Activated CD4-positive, CD25-positive, alpha-beta regulatory T cell treated with anti-CD3 and anti-CD28 coated beads, Interleukin-2, amount 50 U/mL, for 24 hours (primary cell): ENCODE measurements around the gene TSKU.
A peak's percentile ranks its signal among the peaks of the same experiment; 100 is the strongest.

Experiments
- ATAC-seq, 2 donors: fragments of 150-1000 bp; cut with Tn5 transposase; one replicate each; pipeline ENCODE4 v1.10.0; 2021; ENCODE audit warnings: mild to moderate bottlenecking in 1 of 2, moderate library complexity in 1 of 2

TSKU gene

GRCh38 chr11:76783294-76783895, at the start of gene TSKU:
Gene TSKU (plus strand): TSS chr11:76783356. CDS start chr11:76795617, 12,261 bp downstream.
- ATAC-seq = no peak

GRCh38 chr11:76733906-76734305, 49.2 kb upstream of the TSKU start:
- peak; percentile 27 to 54 for ATAC-seq

- ATAC-seq = no peak
Observed at GRCh38 chr11:76734456-76735420, 48.4 kb upstream of the TSKU start.

- ATAC-seq = no peak
Observed at GRCh38 chr11:76735841-76736240, 47.3 kb upstream of the TSKU start.

GRCh38 chr11:76736266-76736665, 46.9 kb upstream of the TSKU start:
- ATAC-seq = no peak

- no peak for ATAC-seq
Observed at GRCh38 chr11:76736773-76737495, 46.2 kb upstream of the TSKU start.

- ATAC-seq = no peak
Observed at GRCh38 chr11:76738618-76739240, 44.4 kb upstream of the TSKU start.

GRCh38 chr11:76739798-76740197, 43.4 kb upstream of the TSKU start:
- ATAC-seq = no peak

- no peak for ATAC-seq
Observed at GRCh38 chr11:76740772-76741171, 42.4 kb upstream of the TSKU start.

GRCh38 chr11:76742902-76743301, 40.3 kb upstream of the TSKU start:
- ATAC-seq = no peak

- ATAC-seq = no peak
Observed at GRCh38 chr11:76744186-76745043, 38.7 kb upstream of the TSKU start.

GRCh38 chr11:76745044-76745376, 38.1 kb upstream of the TSKU start:
- no peak for ATAC-seq

GRCh38 chr11:76745561-76746207, 37.5 kb upstream of the TSKU start:
- ATAC-seq = no peak

GRCh38 chr11:76747153-76747914, 35.8 kb upstream of the TSKU start:
- no peak for ATAC-seq

- ATAC-seq = no peak
Observed at GRCh38 chr11:76747915-76748860, 35.0 kb upstream of the TSKU start.

GRCh38 chr11:76748948-76749347, 34.2 kb upstream of the TSKU start:
- no peak for ATAC-seq

- ATAC-seq = no peak
Observed at GRCh38 chr11:76750067-76750466, 33.1 kb upstream of the TSKU start.

GRCh38 chr11:76750746-76751145, 32.4 kb upstream of the TSKU start:
- ATAC-seq = no peak

GRCh38 chr11:76752321-76753143, 30.6 kb upstream of the TSKU start:
- ATAC-seq = no peak
